Subcutaneous adipose tissue (tissue), 4 donors: ENCODE data around the gene AUTS2. TPM values are rescaled to one million over a fixed set of nuclear protein-coding genes. Genes with fewer than 3 reads are reported as not detected.

Experiments
- CTCF ChIP-seq: fragments of 450-650 bp; IDR thresholded peaks from one replicate; pipeline ENCODE4 v1.5.1; 2016; ENCODE audit warnings: low read depth, mild to moderate bottlenecking, control low read depth, antibody characterized with exemption, moderate library complexity
- total RNA-seq, 4 donors: library from RNA; depleted of rRNA; stranded (reverse); fragments of >200 nt; gene quantifications; one replicate each; pipeline ENCODE4 v1.1.0, GENCODE V29; 2016

Gene AUTS2
- total RNA-seq, 4 donors from 2014 or later, result 22.4 to 46.9 (median 27.4) TPM

- TF ChIP-seq CTCF, result no peak
These were observed 342.9 kb downstream of the AUTS2 start for GRCh38 chr7:69941077-69941651.

DNA sequence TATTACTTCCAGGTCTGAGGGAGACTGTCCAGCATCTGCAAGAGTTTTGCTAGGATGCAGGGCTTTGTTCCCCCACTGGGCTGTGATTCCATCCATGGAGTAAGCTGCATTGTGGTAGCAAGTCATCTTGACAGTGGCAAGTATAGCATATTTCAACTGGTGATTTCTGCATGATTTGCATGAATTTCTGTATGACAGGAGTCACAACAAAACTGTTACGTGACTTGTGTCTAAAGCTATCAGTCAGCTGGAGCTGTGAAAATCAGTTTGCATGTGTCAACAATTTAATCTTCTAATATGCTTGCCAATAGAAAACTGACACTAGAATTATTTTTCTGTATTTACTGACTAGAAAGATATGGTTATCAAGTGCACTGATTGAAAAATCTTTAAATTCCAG is 344.3 kb downstream of the AUTS2 start:
- TF ChIP-seq CTCF, result no peak

DNA sequence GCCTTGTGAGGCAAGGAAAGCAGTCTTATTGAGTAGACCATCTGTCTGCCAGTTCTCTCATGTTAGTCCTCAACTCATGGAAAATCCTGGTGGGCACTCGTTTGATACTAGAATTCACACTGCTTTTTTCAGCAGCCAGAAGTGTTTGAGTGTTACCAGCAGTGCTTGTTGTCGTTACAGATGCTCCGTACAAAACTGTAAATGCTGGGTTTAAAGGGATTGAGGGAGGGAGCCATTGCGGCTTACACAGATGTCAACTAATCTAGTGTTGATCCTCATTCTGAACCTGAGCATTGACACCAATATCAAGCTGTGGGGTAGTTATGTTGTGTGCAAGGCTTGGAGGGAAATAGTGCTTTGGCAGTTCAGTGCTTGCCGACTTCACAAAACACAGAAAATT is 348.6 kb downstream of the AUTS2 start:
- TF ChIP-seq CTCF, result no peak

GRCh38 chr7:69947998-69948397 is 349.7 kb downstream of the AUTS2 start:
- TF ChIP-seq CTCF, result no peak

DNA sequence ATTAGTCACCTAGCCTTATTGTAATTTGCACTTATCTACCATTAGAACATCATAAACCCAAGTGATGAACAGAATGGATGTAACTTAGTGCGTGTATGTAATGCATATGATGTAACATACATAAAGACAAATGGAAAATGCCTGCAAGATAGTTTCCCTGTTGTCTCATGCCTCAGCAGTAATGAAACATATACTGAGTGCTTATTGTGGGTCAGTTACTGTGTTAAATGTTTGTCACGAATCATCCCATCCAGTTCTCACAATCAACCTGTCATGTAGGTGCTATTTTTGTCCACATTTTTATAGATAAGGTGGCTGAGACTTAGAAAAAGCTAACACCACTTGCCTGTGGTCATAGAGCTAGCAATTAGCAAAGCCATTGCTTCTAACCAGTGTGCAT is 350.8 kb downstream of the AUTS2 start:
- TF ChIP-seq CTCF, result no peak

DNA sequence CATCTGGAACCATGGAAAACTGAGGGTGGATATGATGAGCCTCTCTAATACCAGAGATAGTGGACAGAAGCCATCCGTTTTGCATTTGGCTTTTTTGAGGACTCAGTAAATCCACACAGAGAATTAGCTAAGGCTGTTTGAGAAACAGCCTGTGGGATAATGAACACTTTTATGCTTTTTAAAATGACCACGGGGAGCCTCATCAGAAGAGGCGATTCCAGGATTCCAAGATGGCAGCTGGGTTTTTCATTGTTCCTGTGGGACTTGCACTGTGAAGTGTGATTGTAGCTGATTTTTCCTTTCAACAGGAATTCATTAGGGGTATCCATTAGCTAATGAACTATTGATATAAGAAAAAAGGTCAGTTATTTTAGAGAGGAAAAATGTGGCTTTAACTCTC is 353.2 kb downstream of the AUTS2 start:
- TF ChIP-seq CTCF, result no peak

- no peak for TF ChIP-seq CTCF
These were observed 355.1 kb downstream of the AUTS2 start for GRCh38 chr7:69953136-69954067.
